ENCODE measurements around the gene PPARG. TPM values are rescaled to one million over a fixed set of nuclear protein-coding genes. Genes with fewer than 3 reads are reported as not detected.

Gene PPARG
- total and polyA plus RNA-seq, 2 donors (not counting 3 experiments of a cell fraction or from before 2014, with no cell fraction given): 0.15 to 1.3 TPM

DNA sequence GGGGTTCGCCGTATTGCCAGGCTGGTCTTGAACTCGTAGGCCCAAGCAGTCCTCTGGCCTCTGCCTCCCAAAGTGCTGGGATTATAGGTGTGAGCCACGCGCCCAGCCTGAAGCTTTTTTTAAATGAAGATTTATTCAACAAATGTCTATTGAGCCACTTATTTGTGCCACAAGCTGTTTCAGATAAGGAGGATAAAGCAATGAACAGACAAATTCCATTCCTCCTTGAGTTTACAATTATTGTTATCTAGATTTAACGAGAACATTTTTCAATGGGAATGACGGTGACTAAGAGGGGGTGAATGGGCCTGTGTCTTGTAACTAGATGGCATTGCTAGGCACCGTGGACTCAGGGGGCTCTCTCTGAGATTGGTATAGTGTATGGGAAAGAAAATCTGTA is 10.2 kb downstream of the PPARG start:
- no peak overlapping the region for H2AFZ ChIP-seq (ENCODE audit: low read depth, low read length)
- H3K4me2 ChIP-seq (ENCODE audit: insufficient read depth, low read length): no peak overlapping the region
- no peak for FAIRE-seq
- no TSS peak for BruUV-seq (replicated peaks)
- no peak for TF ChIP-seq MYC (IDR thresholded peaks at IDR 0.05; ENCODE audit: low read depth, low read length)
- no peaks in the 10 kb centered on the region for H3K4me1 ChIP-seq (ENCODE audit: control insufficient read depth, extremely low read depth, insufficient read depth, low read length)
- no peaks in the 10 kb centered on the region for H3K36me3 ChIP-seq (ENCODE audit: control insufficient read depth in 2 of 2, extremely low read depth in 1 of 2, insufficient read depth in 2 of 2, low read length in 2 of 2)
- ChIA-PET POLR2A (no interaction called here), CTCF (interaction anchor here (1.2 kb wide), 1 partner anchor 12 kb away, joined by 3 read pairs; no protein-coding TSS in a partner anchor)
- peaks cover 0 to 5% of the 10 kb centered on the region in 2 experiments for H3K27me3 ChIP-seq (ENCODE audit: control insufficient read depth in 2 of 2, insufficient read depth in 2 of 2, low read length in 2 of 2)
- DNase-seq (ENCODE audit: low read depth, low spot score): no peak
- intact Hi-C loops (cut with micrococcal nuclease): no loop called here
- dilution Hi-C loops (cut with MboI; ENCODE audit: extremely low pct_ligation_motif_present, low sequenced_read_pairs): no loop called here
- no peak overlapping the region for H3K9ac ChIP-seq (replicated peaks; ENCODE audit: extremely low read depth, insufficient read depth, low read length)
- H3K79me2 ChIP-seq (ENCODE audit: control insufficient read depth, insufficient read depth, low read length): no peaks in the 10 kb centered on the region
- H3K27ac ChIP-seq (ENCODE audit: insufficient read depth, low read depth, low read length): no peak overlapping the region
- no peaks in the 10 kb centered on the region for H3K9me3 ChIP-seq (replicated peaks; ENCODE audit: control insufficient read depth, insufficient read depth, low read length)
- H3K4me3 ChIP-seq (replicated peaks in 1 of 3; ENCODE audit: insufficient read depth in 1 of 3, low read depth in 1 of 3, low read length in 3 of 3): no peak overlapping the region
- no peaks in the 10 kb centered on the region for H4K20me1 ChIP-seq (replicated peaks; ENCODE audit: control insufficient read depth, extremely low read depth, insufficient read depth, low read length)
- no peaks in the 10 kb centered on the region for H3K9me1 ChIP-seq (replicated peaks; ENCODE audit: control insufficient read depth, extremely low read depth, insufficient read depth, low read length)

DNA sequence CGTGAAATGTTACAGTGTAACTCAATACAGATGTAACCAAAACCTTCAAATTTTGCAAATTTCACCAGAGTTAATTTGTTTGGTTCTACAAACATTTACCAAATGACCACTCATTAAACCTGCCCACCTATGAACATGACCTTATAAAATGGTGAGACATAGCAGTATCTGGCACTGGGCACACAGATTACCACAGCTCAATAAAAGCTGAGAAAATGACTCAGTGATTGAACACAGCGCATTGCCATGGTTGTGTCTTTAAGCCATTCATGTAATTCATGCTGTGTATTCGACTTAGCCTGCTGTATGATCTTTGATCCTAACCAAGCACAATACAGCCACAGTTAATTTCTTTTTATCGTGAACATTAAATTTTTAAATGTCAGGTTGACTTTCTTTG is 11.3 kb downstream of the PPARG start:
- BruUV-seq (replicated peaks): no TSS peak
- no peaks in the 10 kb centered on the region for H3K79me2 ChIP-seq (ENCODE audit: control insufficient read depth, insufficient read depth, low read length)
- FAIRE-seq (no peak), DNase-seq (ENCODE audit: low read depth, low spot score) (no peak)
- intact Hi-C loops (cut with micrococcal nuclease): no loop called here
- no peak overlapping the region for H3K27ac ChIP-seq (ENCODE audit: insufficient read depth, low read depth, low read length)
- no peaks in the 10 kb centered on the region for H3K9me3 ChIP-seq (replicated peaks; ENCODE audit: control insufficient read depth, insufficient read depth, low read length)
- CTCF ChIA-PET: interaction anchor here (0.6 to 1.2 kb wide), 2 partner anchors 11 to 97 kb away, joined by 3 read pairs; no protein-coding TSS in a partner anchor
- POLR2A ChIA-PET: no interaction called here
- H3K36me3 ChIP-seq (ENCODE audit: control insufficient read depth in 2 of 2, extremely low read depth in 1 of 2, insufficient read depth in 2 of 2, low read length in 2 of 2): no peaks in the 10 kb centered on the region
- H3K27me3 ChIP-seq (ENCODE audit: control insufficient read depth in 2 of 2, insufficient read depth in 2 of 2, low read length in 2 of 2): peaks cover 0 to 7% of the 10 kb centered on the region in 2 experiments
- no peak overlapping the region for H3K9ac ChIP-seq (replicated peaks; ENCODE audit: extremely low read depth, insufficient read depth, low read length)
- H3K4me1 ChIP-seq (ENCODE audit: control insufficient read depth, extremely low read depth, insufficient read depth, low read length): no peaks in the 10 kb centered on the region
- TF ChIP-seq POLR2A (IDR thresholded peaks at IDR 0.05; ENCODE audit: low read depth, low read length) (no peak), JUN (IDR thresholded peaks at IDR 0.05; ENCODE audit: borderline replicate concordance, insufficient read depth, insufficient read length, low read depth) (no peak), GATA2 (IDR thresholded peaks at IDR 0.05; ENCODE audit: insufficient read depth, insufficient read length, low read depth, low read length) (no peak), EZH2 (IDR thresholded peaks at IDR 0.05; ENCODE audit: borderline replicate concordance, low read depth, low read length, severe bottlenecking) (no peak), CTCF (IDR thresholded peaks at IDR 0.05; ENCODE audit: extremely low read depth in 1 of 2, insufficient read depth in 1 of 2, low read depth in 1 of 2, low read length in 2 of 2) (no peak), MYC (IDR thresholded peaks at IDR 0.05; ENCODE audit: low read depth, low read length) (no peak), FOS (IDR thresholded peaks at IDR 0.05; ENCODE audit: borderline replicate concordance, insufficient read depth, low read length) (no peak), POLR2AphosphoS5 (IDR thresholded peaks at IDR 0.05; ENCODE audit: insufficient read depth, low read depth, low read length) (no peak)
- TF ChIP-seq, protein P1, sequence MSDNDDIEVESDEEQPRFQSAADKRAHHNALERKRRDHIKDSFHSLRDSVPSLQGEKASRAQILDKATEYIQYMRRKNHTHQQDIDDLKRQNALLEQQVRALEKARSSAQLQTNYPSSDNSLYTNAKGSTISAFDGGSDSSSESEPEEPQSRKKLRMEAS (IDR thresholded peaks at IDR 0.05; ENCODE audit: insufficient read depth, insufficient read length): no peak
- H3K9me1 ChIP-seq (replicated peaks; ENCODE audit: control insufficient read depth, extremely low read depth, insufficient read depth, low read length): no peaks in the 10 kb centered on the region
- H4K20me1 ChIP-seq (replicated peaks; ENCODE audit: control insufficient read depth, extremely low read depth, insufficient read depth, low read length): no peaks in the 10 kb centered on the region
- no peak overlapping the region for H3K4me2 ChIP-seq (ENCODE audit: insufficient read depth, low read length)
- H2AFZ ChIP-seq (ENCODE audit: low read depth, low read length): no peak overlapping the region
- H3K4me3 ChIP-seq (replicated peaks in 1 of 3; ENCODE audit: insufficient read depth in 1 of 3, low read depth in 1 of 3, low read length in 3 of 3): no peak overlapping the region
- dilution Hi-C loops (cut with MboI; ENCODE audit: extremely low pct_ligation_motif_present, low sequenced_read_pairs): no loop called here

All from endothelial cell of umbilical vein (primary cell).